Measurements from ENCODE around the gene EID2. TPM values are rescaled to one million over a fixed set of nuclear protein-coding genes. Genes with fewer than 3 reads are reported as not detected.

EID2 gene
- total and polyA plus RNA-seq, 2 of the 13 experiments (the other 11 are each of a cell fraction or from before 2014, with no cell fraction given) = 3.7 to 14.1 TPM

DNA sequence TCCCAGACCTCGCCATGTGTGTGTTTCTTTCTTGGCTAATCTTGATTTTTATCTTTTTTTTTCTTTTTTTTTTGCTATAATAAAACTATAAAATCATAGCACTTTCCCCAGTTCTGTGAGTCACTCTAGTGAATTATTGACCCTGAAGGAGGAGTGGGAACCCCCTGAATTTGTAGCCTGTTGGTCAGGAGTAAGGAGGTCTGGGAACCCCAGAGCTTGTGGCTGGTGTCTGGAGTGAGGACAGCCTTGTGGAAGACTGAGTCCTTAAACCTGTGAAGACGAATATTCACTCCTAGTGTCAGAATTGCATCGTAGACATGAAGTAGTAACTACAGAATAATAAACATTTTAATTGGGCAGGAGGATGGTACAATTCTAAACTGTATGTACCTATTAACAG lies 14.8 kb downstream of the EID2 start (continued):
- TF ChIP-seq ZNF281 (CRISPR knock-in tag; IDR thresholded peaks at IDR 0.05; ENCODE audit: borderline replicate concordance) = no peak
- TF ChIP-seq TCF12 (IDR thresholded peaks at IDR 0.05) = no peak
- no peak for TF ChIP-seq TCF12 (CRISPR knock-in tag; IDR thresholded peaks at IDR 0.05)
- no peak for TF ChIP-seq SIN3A (IDR thresholded peaks at IDR 0.05; ENCODE audit: borderline replicate concordance, low read depth, low read length)

DNA sequence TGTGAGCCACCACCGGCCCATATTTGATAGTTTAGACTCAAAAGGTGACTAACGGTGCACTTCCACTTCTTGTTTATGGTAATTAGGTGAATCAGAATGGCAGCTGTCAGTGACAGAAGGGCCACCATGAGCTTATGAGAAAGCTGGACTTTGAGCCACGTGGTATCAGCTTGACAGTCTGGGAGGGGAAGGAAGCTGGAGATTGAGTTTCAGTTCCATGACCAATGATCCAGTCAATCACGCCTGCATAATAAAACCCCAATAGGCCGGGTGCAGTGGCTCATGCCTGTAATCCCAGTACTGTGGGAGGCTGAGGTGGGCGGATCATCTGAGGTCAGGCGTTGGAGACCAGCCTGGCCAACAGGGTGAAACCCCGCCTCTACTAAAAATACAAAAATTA lies 15.5 kb downstream of the EID2 start:
- ATAC-seq = peak; percentile 39; the same call in 1 of the 3 replicates
- FAIRE-seq = no peak
- peak; percentile 50 for DNase-seq (ENCODE audit: low spot score)
- ChIA-PET POLR2A (interaction anchor here (0.6 kb wide), 1 partner anchor 10 kb away, joined by 3 read pairs; no protein-coding TSS in a partner anchor), CTCF (ENCODE audit: low intra/inter-chr PET ratio, low total read pairs) (no interaction called here)
- WGBS (ENCODE audit: low lambda C conversion rate) = 77% methylated on average over 8 of the region's 8 CpGs
- Histone ChIP-seq H4K20me1 (ENCODE audit: insufficient read depth, low read length) (no peaks in the 10 kb centered on the region), H3K36me3 (replicated peaks in 1 of 2; ENCODE audit: control insufficient read depth in 1 of 2, insufficient read depth in 2 of 2, low read length in 2 of 2) (no peaks in the 10 kb centered on the region), H3K4me3 (replicated peaks in 1 of 3; ENCODE audit: insufficient read depth in 1 of 3, low read depth in 2 of 3, low read length in 3 of 3) (no peak overlapping the region), H3K9ac (ENCODE audit: insufficient read depth, low read depth, low read length) (no peak overlapping the region), H3K27me3 (ENCODE audit: control insufficient read depth in 1 of 2, insufficient read depth in 2 of 2, low read length in 2 of 2) (no peaks in the 10 kb centered on the region), H3K9me3 (ENCODE audit: low read length) (no peaks in the 10 kb centered on the region), H3K79me2 (ENCODE audit: insufficient read depth, low read length) (no peaks in the 10 kb centered on the region), H3K4me2 (ENCODE audit: low read depth, low read length) (no peak overlapping the region), H3K4me1 (ENCODE audit: insufficient read depth, low read length) (peaks cover 23% of the 10 kb centered on the region), H3K27ac (ENCODE audit: extremely low read length, insufficient read depth, low read length) (no peak overlapping the region), H2AFZ (ENCODE audit: low read length) (no peak overlapping the region)
- intact Hi-C loops (cut with micrococcal nuclease; ENCODE audit: unreplicated experiment) = no loop called here
- in situ Hi-C loops (cut with HindIII; ENCODE audit: extremely low pct_ligation_motif_present, low pct_unique_long_range_greater_than_20kb) = no loop called here
- BruUV-seq (replicated peaks) = no TSS peak
- TF ChIP-seq NBN (conservative IDR thresholded peaks at IDR 0.05) = no peak
- TF ChIP-seq PRPF4 (IDR thresholded peaks at IDR 0.05; ENCODE audit: low read depth, low read length, poor library complexity, severe bottlenecking) = no peak
- TF ChIP-seq ZNF160 (CRISPR knock-in tag; IDR thresholded peaks at IDR 0.05) = no peak
- TF ChIP-seq JARID2 (CRISPR knock-in tag; IDR thresholded peaks at IDR 0.05; ENCODE audit: insufficient replicate concordance) = no peak
- TF ChIP-seq, protein P1, sequence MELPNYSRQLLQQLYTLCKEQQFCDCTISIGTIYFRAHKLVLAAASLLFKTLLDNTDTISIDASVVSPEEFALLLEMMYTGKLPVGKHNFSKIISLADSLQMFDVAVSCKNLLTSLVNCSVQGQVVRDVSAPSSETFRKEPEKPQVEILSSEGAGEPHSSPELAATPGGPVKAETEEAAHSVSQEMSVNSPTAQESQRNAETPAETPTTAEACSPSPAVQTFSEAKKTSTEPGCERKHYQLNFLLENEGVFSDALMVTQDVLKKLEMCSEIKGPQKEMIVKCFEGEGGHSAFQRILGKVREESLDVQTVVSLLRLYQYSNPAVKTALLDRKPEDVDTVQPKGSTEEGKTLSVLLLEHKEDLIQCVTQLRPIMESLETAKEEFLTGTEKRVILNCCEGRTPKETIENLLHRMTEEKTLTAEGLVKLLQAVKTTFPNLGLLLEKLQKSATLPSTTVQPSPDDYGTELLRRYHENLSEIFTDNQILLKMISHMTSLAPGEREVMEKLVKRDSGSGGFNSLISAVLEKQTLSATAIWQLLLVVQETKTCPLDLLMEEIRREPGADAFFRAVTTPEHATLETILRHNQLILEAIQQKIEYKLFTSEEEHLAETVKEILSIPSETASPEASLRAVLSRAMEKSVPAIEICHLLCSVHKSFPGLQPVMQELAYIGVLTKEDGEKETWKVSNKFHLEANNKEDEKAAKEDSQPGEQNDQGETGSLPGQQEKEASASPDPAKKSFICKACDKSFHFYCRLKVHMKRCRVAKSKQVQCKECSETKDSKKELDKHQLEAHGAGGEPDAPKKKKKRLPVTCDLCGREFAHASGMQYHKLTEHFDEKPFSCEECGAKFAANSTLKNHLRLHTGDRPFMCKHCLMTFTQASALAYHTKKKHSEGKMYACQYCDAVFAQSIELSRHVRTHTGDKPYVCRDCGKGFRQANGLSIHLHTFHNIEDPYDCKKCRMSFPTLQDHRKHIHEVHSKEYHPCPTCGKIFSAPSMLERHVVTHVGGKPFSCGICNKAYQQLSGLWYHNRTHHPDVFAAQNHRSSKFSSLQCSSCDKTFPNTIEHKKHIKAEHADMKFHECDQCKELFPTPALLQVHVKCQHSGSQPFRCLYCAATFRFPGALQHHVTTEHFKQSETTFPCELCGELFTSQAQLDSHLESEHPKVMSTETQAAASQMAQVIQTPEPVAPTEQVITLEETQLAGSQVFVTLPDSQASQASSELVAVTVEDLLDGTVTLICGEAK (IDR thresholded peaks at IDR 0.05) = no peak
- TF ChIP-seq, protein P1 (CRISPR knock-in tag; IDR thresholded peaks at IDR 0.05) = no peak

Data from HepG2 (cell line).